Vagina (tissue), 2 donors: ENCODE results near the gene CSGALNACT2. TPM values are rescaled to one million over a fixed set of nuclear protein-coding genes. Genes with fewer than 3 reads are reported as not detected.

Experiments
- DNase-seq, 2 donors: peaks; one replicate each; pipeline ENCODE4 v3.0.0-alpha.2; 2017; ENCODE audit errors: extremely low spot score in 2 of 2
- H3K27ac ChIP-seq: fragments of 200-600 bp; sonication (generic); one replicate; pipeline ENCODE4 v1.5.1; 2019
- H3K27me3 ChIP-seq: fragments of 200-600 bp; sonication (generic); one replicate; pipeline ENCODE4 v1.5.1; 2019
- H3K36me3 ChIP-seq, 2 donors: fragments of 200-600 bp; sonication (generic); one replicate each; pipeline ENCODE4 v1.5.1; 2017 to 2019
- H3K4me1 ChIP-seq: fragments of 200-600 bp; sonication (generic); one replicate; pipeline ENCODE4 v1.5.1; 2019
- H3K4me3 ChIP-seq, 2 donors: fragments of 200-600 bp; sonication (generic); 1 replicate in 1 of 2; 2 replicates in 1 of 2; pipeline ENCODE4 v1.5.1; 2016 to 2019
- H3K9me3 ChIP-seq: fragments of 200-600 bp; sonication (generic); one replicate; pipeline ENCODE4 v1.5.1; 2019
- POLR2A ChIP-seq, 2 donors: fragments of 450-650 bp; IDR thresholded peaks; one replicate each; pipeline ENCODE4 v1.6.1; 2017; ENCODE audit warnings: antibody characterized with exemption in 2 of 2, mild to moderate bottlenecking in 2 of 2, moderate library complexity in 2 of 2
- POLR2AphosphoS5 ChIP-seq, 2 donors: sonication (generic); formaldehyde crosslinking; IDR thresholded peaks; one replicate each; pipeline ENCODE4 v1.9.0; 2017; ENCODE audit warnings: antibody characterized with exemption in 2 of 2, mild to moderate bottlenecking in 2 of 2, low read depth in 1 of 2; ENCODE audit not compliant: insufficient read depth in 1 of 2
- intact Hi-C: fragments of 100-400 bp; cut with DNase I; formaldehyde crosslinking; loops from one replicate; pipeline ENCODE4 v1.15.1; 2023
- total RNA-seq: library from RNA; depleted of rRNA; stranded (reverse); fragments of >200 nt; gene quantifications from one replicate; pipeline ENCODE4 v1.2.3, GENCODE V29; 2016
- TF ChIP-seq, protein P1 (sequence below), 3 experiments: fragments of 450-650 bp in 2 of 3; fragments of 200-600 bp in 1 of 3; sonication (generic) in 1 of 3; IDR thresholded peaks; one replicate each; pipeline ENCODE4 v1.5.1; 2017 to 2019; ENCODE audit warnings: antibody characterized with exemption in 3 of 3, mild to moderate bottlenecking in 2 of 3, moderate library complexity in 2 of 3

Gene CSGALNACT2
- total RNA-seq, 1 donor from 2014 or later = 21.9 TPM

DNA sequence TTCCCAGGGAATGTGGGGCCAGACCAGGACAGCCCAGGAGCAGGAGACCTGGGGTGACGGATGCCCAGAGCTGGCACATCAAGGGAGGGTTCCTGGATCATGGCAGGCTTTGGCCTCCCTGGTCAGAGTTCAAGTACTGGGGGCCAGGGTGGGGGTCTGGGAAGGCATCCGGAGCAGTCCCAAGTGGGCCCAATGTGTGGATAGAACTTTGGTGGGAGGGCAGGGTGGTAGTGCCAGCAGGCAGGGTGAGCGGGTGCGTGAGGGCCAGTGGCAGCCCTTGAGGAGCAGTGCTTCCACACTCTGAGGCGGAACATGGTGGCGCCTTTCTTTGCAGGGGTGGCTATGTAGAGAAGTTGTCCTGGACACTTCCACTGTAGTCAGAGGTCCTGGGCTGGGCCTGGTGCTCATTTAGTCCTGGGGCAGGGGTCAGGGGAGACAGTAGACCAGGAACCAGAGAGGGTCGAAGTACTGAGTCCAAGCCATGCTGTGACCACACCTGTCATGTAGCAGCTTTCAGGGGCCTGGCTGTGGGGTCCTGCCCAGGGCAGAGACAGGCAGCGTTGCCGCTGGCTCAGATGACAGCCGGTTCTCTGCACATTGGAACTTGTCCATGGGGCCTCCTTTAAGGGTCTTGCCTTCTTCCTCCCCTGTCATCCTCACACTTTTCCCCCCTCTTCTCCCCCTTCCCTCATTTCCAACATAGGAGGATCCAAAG, 22.2 kb upstream of the CSGALNACT2 start:
- DNase-seq = no peak
- peaks cover 11% of the 10 kb centered on the region for H3K4me1 ChIP-seq
- no peak for TF ChIP-seq POLR2A (IDR thresholded peaks at IDR 0.05)
- TF ChIP-seq, protein P1, sequence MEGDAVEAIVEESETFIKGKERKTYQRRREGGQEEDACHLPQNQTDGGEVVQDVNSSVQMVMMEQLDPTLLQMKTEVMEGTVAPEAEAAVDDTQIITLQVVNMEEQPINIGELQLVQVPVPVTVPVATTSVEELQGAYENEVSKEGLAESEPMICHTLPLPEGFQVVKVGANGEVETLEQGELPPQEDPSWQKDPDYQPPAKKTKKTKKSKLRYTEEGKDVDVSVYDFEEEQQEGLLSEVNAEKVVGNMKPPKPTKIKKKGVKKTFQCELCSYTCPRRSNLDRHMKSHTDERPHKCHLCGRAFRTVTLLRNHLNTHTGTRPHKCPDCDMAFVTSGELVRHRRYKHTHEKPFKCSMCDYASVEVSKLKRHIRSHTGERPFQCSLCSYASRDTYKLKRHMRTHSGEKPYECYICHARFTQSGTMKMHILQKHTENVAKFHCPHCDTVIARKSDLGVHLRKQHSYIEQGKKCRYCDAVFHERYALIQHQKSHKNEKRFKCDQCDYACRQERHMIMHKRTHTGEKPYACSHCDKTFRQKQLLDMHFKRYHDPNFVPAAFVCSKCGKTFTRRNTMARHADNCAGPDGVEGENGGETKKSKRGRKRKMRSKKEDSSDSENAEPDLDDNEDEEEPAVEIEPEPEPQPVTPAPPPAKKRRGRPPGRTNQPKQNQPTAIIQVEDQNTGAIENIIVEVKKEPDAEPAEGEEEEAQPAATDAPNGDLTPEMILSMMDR (IDR thresholded peaks at IDR 0.05) = no peak
- no peak for TF ChIP-seq POLR2AphosphoS5 (IDR thresholded peaks at IDR 0.05; ENCODE audit: insufficient read depth in 1 of 2, low read depth in 1 of 2)
- no peaks in the 10 kb centered on the region for H3K9me3 ChIP-seq
- intact Hi-C loops = no loop called here
- no peaks in the 10 kb centered on the region for H3K27me3 ChIP-seq
- H3K36me3 ChIP-seq = no peaks in the 10 kb centered on the region
- H3K4me3 ChIP-seq = no peak overlapping the region
- H3K27ac ChIP-seq = no peak overlapping the region

DNA sequence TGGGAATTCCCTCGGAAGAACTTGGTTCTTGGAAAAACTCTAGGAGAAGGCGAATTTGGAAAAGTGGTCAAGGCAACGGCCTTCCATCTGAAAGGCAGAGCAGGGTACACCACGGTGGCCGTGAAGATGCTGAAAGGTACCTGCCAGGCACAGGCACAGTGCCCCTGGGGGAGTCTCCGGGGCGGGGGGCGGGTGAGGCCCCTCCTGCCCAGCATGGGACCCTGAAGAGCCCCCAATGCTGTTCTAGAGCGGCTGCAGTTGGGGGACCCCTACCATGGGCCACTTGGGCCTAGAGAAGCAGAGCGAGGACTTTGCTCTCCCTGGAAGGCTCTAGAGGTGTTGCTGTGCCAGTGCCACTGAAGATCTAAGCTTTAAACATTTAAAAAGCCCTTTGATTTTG, 21.6 kb upstream of the CSGALNACT2 start:
- TF ChIP-seq POLR2A (IDR thresholded peaks at IDR 0.05) (no peak), POLR2AphosphoS5 (IDR thresholded peaks at IDR 0.05; ENCODE audit: insufficient read depth in 1 of 2, low read depth in 1 of 2) (no peak)
- TF ChIP-seq, protein P1 (IDR thresholded peaks at IDR 0.05) = no peak
- intact Hi-C loops = no loop called here
- Histone ChIP-seq H3K4me1 (peaks cover 9% of the 10 kb centered on the region), H3K4me3 (no peak overlapping the region), H3K36me3 (no peaks in the 10 kb centered on the region), H3K9me3 (no peaks in the 10 kb centered on the region), H3K27ac (no peak overlapping the region), H3K27me3 (no peaks in the 10 kb centered on the region)
- DNase-seq = no peak

DNA sequence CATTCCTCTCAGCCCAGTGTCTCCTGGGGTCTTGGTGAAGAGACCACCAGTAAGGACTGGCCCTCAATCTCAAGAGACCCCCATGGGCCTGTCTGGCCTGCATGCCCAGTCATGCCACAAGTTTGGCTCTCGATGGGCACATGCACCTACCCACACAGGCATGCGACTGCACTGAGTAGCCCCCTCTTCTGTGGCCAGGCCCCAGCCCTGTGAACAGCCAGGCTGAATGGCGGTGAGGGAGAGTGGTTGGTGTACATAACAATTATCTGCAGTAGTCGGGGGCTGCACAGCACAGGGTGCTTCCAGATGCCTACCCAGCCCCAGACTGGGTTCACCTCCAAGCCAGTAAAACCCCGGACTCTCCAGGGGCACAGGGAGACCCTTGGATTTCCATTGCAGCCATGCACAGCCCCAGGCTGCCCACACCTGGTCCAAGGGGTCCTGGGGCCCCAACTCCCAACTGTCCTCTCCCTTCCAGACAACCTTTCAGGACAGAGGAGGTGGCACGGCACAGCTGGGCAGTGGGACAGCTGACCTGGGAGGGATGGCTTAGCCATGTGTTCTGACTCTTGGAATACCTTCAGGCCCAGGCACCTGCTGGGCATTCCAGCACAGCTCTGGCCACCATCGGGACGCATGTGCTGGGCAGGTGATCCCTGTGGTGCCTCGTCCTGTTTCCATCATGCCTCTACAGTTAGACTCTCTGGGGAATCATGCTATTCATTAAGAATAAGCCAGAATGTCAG, 21.0 kb upstream of the CSGALNACT2 start:
- Histone ChIP-seq H3K27ac (no peak overlapping the region), H3K27me3 (no peaks in the 10 kb centered on the region), H3K9me3 (no peaks in the 10 kb centered on the region), H3K4me1 (peaks cover 4% of the 10 kb centered on the region), H3K4me3 (no peak overlapping the region), H3K36me3 (no peaks in the 10 kb centered on the region)
- no peak for TF ChIP-seq POLR2A (IDR thresholded peaks at IDR 0.05)
- TF ChIP-seq, protein P1 (IDR thresholded peaks at IDR 0.05) = no peak
- TF ChIP-seq POLR2AphosphoS5 (IDR thresholded peaks at IDR 0.05; ENCODE audit: insufficient read depth in 1 of 2, low read depth in 1 of 2) = no peak
- intact Hi-C loops = no loop called here
- no peak for DNase-seq

GRCh38 chr10:43117777-43118583, 20.3 kb upstream of the CSGALNACT2 start:
- TF ChIP-seq POLR2AphosphoS5 (IDR thresholded peaks at IDR 0.05; ENCODE audit: insufficient read depth in 1 of 2, low read depth in 1 of 2) (no peak), POLR2A (IDR thresholded peaks at IDR 0.05) (no peak)
- TF ChIP-seq, protein P1 (IDR thresholded peaks at IDR 0.05) = no peak
- no peaks in the 10 kb centered on the region for H3K36me3 ChIP-seq
- no peak overlapping the region for H3K27ac ChIP-seq
- DNase-seq = no peak
- intact Hi-C loops = no loop called here
- no peak overlapping the region for H3K4me3 ChIP-seq
- H3K27me3 ChIP-seq = no peaks in the 10 kb centered on the region
- peaks cover 4% of the 10 kb centered on the region for H3K4me1 ChIP-seq
- H3K9me3 ChIP-seq = no peaks in the 10 kb centered on the region
